MM.1S (cell line): ENCODE measurements around the gene HSDL1.

Experiments used
- EZH2 ChIP-seq: fragments of 300-600 bp; sonication (generic); optimal IDR thresholded peaks from 2 replicates; pipeline ENCODE3; 2017; ENCODE audit warnings: low read depth, mild to moderate bottlenecking, antibody characterized with exemption, low read length, mixed read lengths
- TF ChIP-seq, protein P1 (sequence below): fragments of 300-600 bp; sonication (generic); IDR thresholded peaks from 2 replicates; pipeline ENCODE4 v1.5.1; 2016; ENCODE audit warnings: antibody characterized with exemption, low read length, mixed read lengths

DNA sequence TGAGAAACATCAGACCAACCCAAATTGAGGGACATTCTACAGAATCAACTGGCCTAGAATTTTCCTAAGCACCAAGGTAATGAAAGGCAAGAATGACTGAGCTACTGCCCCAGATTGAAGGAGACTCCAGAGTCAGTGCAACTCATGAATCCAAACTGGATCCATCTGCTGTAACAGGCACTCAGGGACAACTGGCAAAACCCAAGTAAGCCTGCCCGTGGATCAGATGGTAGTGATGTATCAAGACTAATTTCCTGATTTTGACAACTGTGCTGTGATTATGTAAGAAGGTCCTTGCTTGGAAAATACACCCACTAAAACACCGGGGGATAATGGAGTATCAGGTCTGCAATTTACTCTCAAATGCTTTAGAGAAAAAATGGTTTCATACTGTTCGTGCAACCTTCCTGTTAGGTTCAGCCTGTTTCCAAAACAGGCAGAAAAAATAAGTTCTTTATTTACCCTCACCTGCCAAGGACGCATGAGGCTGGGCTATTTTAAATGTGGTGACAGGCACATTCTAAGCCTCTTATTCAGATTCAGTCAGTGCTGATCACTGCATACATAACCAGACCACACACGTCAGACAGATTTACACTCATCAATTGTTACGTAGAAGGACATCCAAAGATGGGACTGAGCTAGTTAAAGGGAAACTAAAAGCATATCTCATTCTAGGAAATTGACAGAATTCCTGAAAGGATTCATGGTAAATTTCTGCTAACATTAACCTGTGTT lies 35.2 kb downstream of the HSDL1 start:
- TF ChIP-seq, protein P1, sequence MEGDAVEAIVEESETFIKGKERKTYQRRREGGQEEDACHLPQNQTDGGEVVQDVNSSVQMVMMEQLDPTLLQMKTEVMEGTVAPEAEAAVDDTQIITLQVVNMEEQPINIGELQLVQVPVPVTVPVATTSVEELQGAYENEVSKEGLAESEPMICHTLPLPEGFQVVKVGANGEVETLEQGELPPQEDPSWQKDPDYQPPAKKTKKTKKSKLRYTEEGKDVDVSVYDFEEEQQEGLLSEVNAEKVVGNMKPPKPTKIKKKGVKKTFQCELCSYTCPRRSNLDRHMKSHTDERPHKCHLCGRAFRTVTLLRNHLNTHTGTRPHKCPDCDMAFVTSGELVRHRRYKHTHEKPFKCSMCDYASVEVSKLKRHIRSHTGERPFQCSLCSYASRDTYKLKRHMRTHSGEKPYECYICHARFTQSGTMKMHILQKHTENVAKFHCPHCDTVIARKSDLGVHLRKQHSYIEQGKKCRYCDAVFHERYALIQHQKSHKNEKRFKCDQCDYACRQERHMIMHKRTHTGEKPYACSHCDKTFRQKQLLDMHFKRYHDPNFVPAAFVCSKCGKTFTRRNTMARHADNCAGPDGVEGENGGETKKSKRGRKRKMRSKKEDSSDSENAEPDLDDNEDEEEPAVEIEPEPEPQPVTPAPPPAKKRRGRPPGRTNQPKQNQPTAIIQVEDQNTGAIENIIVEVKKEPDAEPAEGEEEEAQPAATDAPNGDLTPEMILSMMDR, result no peak
- no peak for TF ChIP-seq EZH2
